ENCODE measurements around the gene PCSK7.
"Not testable (repeated sequence)": the region's sequence is repeated elsewhere in the genome, so short reads cannot be mapped to it uniquely, and the experiment has no call there.

PCSK7 gene

GRCh38 chr11:117212697-117213355 lies 19.0 kb downstream of the PCSK7 start:
- no peak for DNase-seq

- DNase-seq, result no peak
Measured at GRCh38 chr11:117210620-117211019, 21.3 kb downstream of the PCSK7 start.

- not testable (repeated sequence) for DNase-seq
Measured at GRCh38 chr11:117209351-117210125, 22.3 kb downstream of the PCSK7 start.

- not testable (repeated sequence) for DNase-seq
Measured at GRCh38 chr11:117208710-117209109, 23.2 kb downstream of the PCSK7 start.

- not testable (repeated sequence) for DNase-seq
Measured at GRCh38 chr11:117207481-117207880, 24.4 kb downstream of the PCSK7 start.

GRCh38 chr11:117206859-117207258 lies 25.0 kb downstream of the PCSK7 start:
- not testable (repeated sequence) for DNase-seq

GRCh38 chr11:117206111-117206510 lies 25.8 kb downstream of the PCSK7 start:
- not testable (repeated sequence) for DNase-seq

- no peak for DNase-seq
Measured at GRCh38 chr11:117205211-117205818, 26.6 kb downstream of the PCSK7 start.

- DNase-seq, result no peak
Measured at GRCh38 chr11:117204283-117205080, 27.4 kb downstream of the PCSK7 start.

- no peak for DNase-seq
Measured at GRCh38 chr11:117203069-117203407, 28.8 kb downstream of the PCSK7 start.

GRCh38 chr11:117202386-117203068 lies 29.3 kb downstream of the PCSK7 start:
- no peak for DNase-seq

GRCh38 chr11:117201658-117202305 lies 30.1 kb downstream of the PCSK7 start:
- no peak for DNase-seq

GRCh38 chr11:117200813-117201657 lies 30.8 kb downstream of the PCSK7 start:
- DNase-seq, result no peak

- DNase-seq, result no peak
Measured at GRCh38 chr11:117199916-117200812, 31.7 kb downstream of the PCSK7 start.

- no peak for DNase-seq
Measured at GRCh38 chr11:117199053-117199915, 32.6 kb downstream of the PCSK7 start, which contains the start of gene TAGLN. Gene TAGLN (plus strand): TSS chr11:117199370. CDS start chr11:117203014, 3,644 bp downstream.

GRCh38 chr11:117198613-117199012 lies 33.3 kb downstream of the PCSK7 start:
- no peak for DNase-seq

- no peak for DNase-seq
Measured at GRCh38 chr11:117197516-117198456, 34.1 kb downstream of the PCSK7 start.

- DNase-seq, result no peak
Measured at GRCh38 chr11:117197006-117197405, 34.9 kb downstream of the PCSK7 start.
